IMR-90 (cell line): ENCODE measurements around the gene CRYBG2. TPM values are rescaled to one million over a fixed set of nuclear protein-coding genes. Genes with fewer than 3 reads are reported as not detected.

Experiments
- ATAC-seq: fragments of 200-7000 bp; cut with Tn5 transposase; 2 replicates; pipeline ENCODE4 v1.9.1; 2020; ENCODE audit warnings: low read depth, mild to moderate bottlenecking, moderate library complexity
- BruUV-seq: library from RNA; stranded (reverse); fragments of 400-500 nt; replicated peaks from 2 replicates; lab custom pipeline; 2021; lab: Mats Ljungman, UMichigan
- CTCF ChIA-PET: fragments of 300-600 bp; formaldehyde crosslinking; extraction: SDS; loops from one replicate; lab custom pipeline; 2021; ENCODE audit warnings: antibody characterized with exemption; lab: Yijun Ruan, JAX
- POLR2A ChIA-PET: fragments of 300-600 bp; sonication (Branson Sonifier 250); formaldehyde crosslinking; loops from one replicate; lab custom pipeline; 2022; ENCODE audit warnings: antibody characterized with exemption; ENCODE audit not compliant: unreplicated experiment; lab: Charles Lee
- DNase-seq: peaks from one replicate; pipeline ENCODE4 v3.0.0; 2013
- H2AFZ ChIP-seq: replicated peaks from 2 replicates; pipeline ENCODE3; 2013; ENCODE audit warnings: low read length, mild to moderate bottlenecking; ENCODE audit not compliant: poor library complexity
- H2AK5ac ChIP-seq: 2 replicates; pipeline ENCODE4 v1.6.1; 2013; ENCODE audit warnings: low read depth, low read length, inconsistent platforms
- H2AK9ac ChIP-seq: replicated peaks from 2 replicates; pipeline ENCODE3; 2013; ENCODE audit warnings: mild to moderate bottlenecking, low read depth, low read length, moderate library complexity; ENCODE audit not compliant: poor library complexity
- H2BK120ac ChIP-seq: 2 replicates; pipeline ENCODE4 v1.6.1; 2013; ENCODE audit warnings: low read depth, low read length, inconsistent platforms
- H2BK15ac ChIP-seq: 3 replicates; pipeline ENCODE4 v1.6.1; 2013; ENCODE audit warnings: low read depth, low read length, inconsistent platforms
- H2BK20ac ChIP-seq: 2 replicates; pipeline ENCODE4 v1.6.1; 2013; ENCODE audit warnings: low read depth, mild to moderate bottlenecking, inconsistent platforms, low read length, moderate library complexity
- H2BK5ac ChIP-seq: 2 replicates; pipeline ENCODE4 v1.6.1; 2013; ENCODE audit warnings: mild to moderate bottlenecking, low read depth, low read length, inconsistent platforms; ENCODE audit not compliant: poor library complexity, severe bottlenecking
- H3K14ac ChIP-seq: replicated peaks from 2 replicates; pipeline ENCODE4 v1.6.1; 2013; ENCODE audit warnings: low read depth, low read length, inconsistent platforms
- H3K18ac ChIP-seq: 2 replicates; pipeline ENCODE4 v1.6.1; 2013; ENCODE audit warnings: low read depth, low read length, control low read depth
- H3K23ac ChIP-seq: 2 replicates; pipeline ENCODE4 v1.6.1; 2013; ENCODE audit warnings: low read depth, low read length, inconsistent platforms
- H3K27ac ChIP-seq: 2 replicates; pipeline ENCODE4 v1.5.1; 2013; ENCODE audit warnings: mild to moderate bottlenecking, control low read depth, low read length; ENCODE audit not compliant: insufficient read depth
- H3K27me3 ChIP-seq: 2 replicates; pipeline ENCODE4 v1.6.1; 2013; ENCODE audit warnings: low read length; ENCODE audit not compliant: control insufficient read depth, insufficient read depth
- H3K36me3 ChIP-seq: 2 replicates; pipeline ENCODE4 v1.6.1; 2013; ENCODE audit warnings: low read length, mixed read lengths; ENCODE audit not compliant: control insufficient read depth, insufficient read depth
- H3K4ac ChIP-seq: 2 replicates; pipeline ENCODE4 v1.6.1; 2013; ENCODE audit warnings: low read depth, low read length, inconsistent platforms
- H3K4me1 ChIP-seq: 2 replicates; pipeline ENCODE4 v1.6.1; 2013; ENCODE audit warnings: low read length, mixed read lengths; ENCODE audit not compliant: control insufficient read depth, insufficient read depth
- H3K4me2 ChIP-seq: 2 replicates; pipeline ENCODE4 v1.6.1; 2013; ENCODE audit warnings: low read depth, mild to moderate bottlenecking, control low read depth, low read length, moderate library complexity
- H3K4me3 ChIP-seq: 2 replicates; pipeline ENCODE4 v1.5.1; 2013; ENCODE audit warnings: low read depth, mild to moderate bottlenecking, control low read depth, low read length, moderate library complexity; ENCODE audit not compliant: insufficient read depth
- H3K56ac ChIP-seq: 2 replicates; pipeline ENCODE4 v1.6.1; 2013; ENCODE audit warnings: low read length, inconsistent platforms; ENCODE audit not compliant: insufficient read depth; ENCODE audit errors: extremely low read depth
- H3K79me1 ChIP-seq, 2 experiments: 2 replicates each; pipeline ENCODE4 v1.6.1; 2013; ENCODE audit warnings: low read length in 2 of 2, inconsistent platforms in 1 of 2, low read depth in 1 of 2
- H3K9ac ChIP-seq: 2 replicates; pipeline ENCODE4 v1.6.1; 2013; ENCODE audit warnings: low read depth, low read length, control low read depth
- H3K9me1 ChIP-seq: 2 replicates; pipeline ENCODE4 v1.6.1; 2013; ENCODE audit warnings: low read length, inconsistent platforms; ENCODE audit not compliant: insufficient read depth
- H3K9me3 ChIP-seq: 2 replicates; pipeline ENCODE4 v1.6.1; 2013; ENCODE audit warnings: low read length; ENCODE audit not compliant: control insufficient read depth, insufficient read depth
- H4K20me1 ChIP-seq: 2 replicates; pipeline ENCODE4 v1.6.1; 2013; ENCODE audit warnings: low read length, inconsistent platforms; ENCODE audit not compliant: insufficient read depth
- H4K5ac ChIP-seq: 2 replicates; pipeline ENCODE4 v1.6.1; 2013; ENCODE audit warnings: mild to moderate bottlenecking, low read depth, low read length, control low read depth
- H4K8ac ChIP-seq, 2 experiments: 2 replicates each; pipeline ENCODE4 v1.6.1; 2013; ENCODE audit warnings: low read depth in 2 of 2, low read length in 2 of 2, control low read depth in 1 of 2, inconsistent platforms in 1 of 2
- H4K91ac ChIP-seq: 2 replicates; pipeline ENCODE4 v1.6.1; 2013; ENCODE audit warnings: low read depth, low read length, inconsistent platforms; ENCODE audit not compliant: insufficient read depth
- BHLHE40 ChIP-seq: fragments of 150-350 bp; IDR thresholded peaks from 2 replicates; pipeline ENCODE4 v1.6.1; 2016; ENCODE audit warnings: mild to moderate bottlenecking, low read depth, low read length
- CEBPB ChIP-seq: IDR thresholded peaks from 2 replicates; pipeline ENCODE4 v1.6.1; 2012; ENCODE audit warnings: low read depth, low read length, improper control_type of control experiment
- CHD1 ChIP-seq: IDR thresholded peaks from 2 replicates; pipeline ENCODE4 v1.6.1; 2012; ENCODE audit warnings: low read depth, low read length, improper control_type of control experiment
- FOS ChIP-seq: fragments of 150-350 bp; IDR thresholded peaks from 2 replicates; pipeline ENCODE4 v1.6.1; 2016; ENCODE audit warnings: low read depth, low read length
- MAFK ChIP-seq: IDR thresholded peaks from 2 replicates; pipeline ENCODE4 v1.6.1; 2012; ENCODE audit warnings: low read depth, low read length, improper control_type of control experiment
- MAZ ChIP-seq: IDR thresholded peaks from 2 replicates; pipeline ENCODE4 v1.6.1; 2012; ENCODE audit warnings: low read depth, mild to moderate bottlenecking, low read length, improper control_type of control experiment, moderate library complexity, borderline replicate concordance
- NFE2L2 ChIP-seq: fragments of 150-350 bp; IDR thresholded peaks from 2 replicates; pipeline ENCODE4 v1.6.1; 2016; ENCODE audit warnings: low read depth, mild to moderate bottlenecking, low read length
- POLR2A ChIP-seq: IDR thresholded peaks from 2 replicates; pipeline ENCODE4 v1.6.1; 2012; ENCODE audit warnings: mild to moderate bottlenecking, low read depth, low read length
- RAD21 ChIP-seq: IDR thresholded peaks from 2 replicates; pipeline ENCODE4 v1.6.1; 2012; ENCODE audit warnings: low read length, improper control_type of control experiment
- RCOR1 ChIP-seq: IDR thresholded peaks from 2 replicates; pipeline ENCODE4 v1.6.1; 2012; ENCODE audit warnings: mild to moderate bottlenecking, low read length, improper control_type of control experiment; ENCODE audit not compliant: insufficient replicate concordance
- RFX5 ChIP-seq: IDR thresholded peaks from 2 replicates; pipeline ENCODE4 v1.8.0; 2012; ENCODE audit warnings: low read depth, mild to moderate bottlenecking, low read length, moderate library complexity
- SMC3 ChIP-seq: fragments of 150-350 bp; IDR thresholded peaks from 2 replicates; pipeline ENCODE4 v1.6.1; 2016; ENCODE audit warnings: low read depth, mild to moderate bottlenecking, antibody characterized with exemption, low read length, moderate library complexity
- USF2 ChIP-seq: fragments of 150-350 bp; IDR thresholded peaks from 2 replicates; pipeline ENCODE4 v1.6.1; 2017; ENCODE audit warnings: mild to moderate bottlenecking, antibody characterized with exemption, low read length, low read depth
- WGBS, 2 experiments: methylation state at CpG; one replicate each; pipeline versions ENCODE4 v1.1.5 to v1.1.7; 2013; ENCODE audit warnings: missing lambda C conversion rate in 2 of 2; ENCODE audit not compliant: insufficient read length in 1 of 2; ENCODE audit errors: extremely low coverage in 2 of 2; 5-methylcytosine and 5-hydroxymethylcytosine counted together
- dilution Hi-C: fragments of 300-500 bp; cut with HindIII; formaldehyde crosslinking; loops from one replicate; pipeline ENCODE4 v1.14.3; 2018; ENCODE audit warnings: low sequenced_read_pairs; ENCODE audit not compliant: unreplicated experiment
- in situ Hi-C: fragments of 300-500 bp; cut with MboI; formaldehyde crosslinking; loops from 3 replicates; pipeline ENCODE4 v1.14.3; 2019; ENCODE audit warnings: low sequenced_read_pairs, inconsistent platforms, mixed read lengths
- intact Hi-C: fragments of 100-400 bp; cut with micrococcal nuclease; formaldehyde crosslinking; loops from 2 replicates; pipeline ENCODE4 v1.10.0; 2022
- polyA plus RNA-seq, 3 experiments: library from polyadenylated mRNA; depleted of rRNA; stranded (reverse); fragments of >200 nt; gene quantifications; 2 replicates each; pipeline ENCODE4 v1.2.3, GENCODE V29; 2012; ENCODE audit warnings: low replicate concordance in 1 of 3
- total RNA-seq: library from RNA; depleted of rRNA; stranded (reverse); fragments of >200 nt; gene quantifications from 2 replicates; pipeline ENCODE4 v1.2.3, GENCODE V29; 2012
- TF ChIP-seq, protein P1 (sequence below): fragments of 150-350 bp; IDR thresholded peaks from 2 replicates; pipeline ENCODE4 v1.6.1; 2016; ENCODE audit warnings: low read depth, mild to moderate bottlenecking, low read length, moderate library complexity, borderline replicate concordance
- TF ChIP-seq, protein P2 (sequence below): conservative IDR thresholded peaks from 2 replicates; pipeline ENCODE4 v1.5.1; 2012; ENCODE audit warnings: mild to moderate bottlenecking, low read depth, low read length, improper control_type of control experiment

Gene CRYBG2
- total and polyA plus RNA-seq, 2 of the 4 experiments (the other 2 are of a cell fraction), result not detected

GRCh38 chr1:26317612-26318337 lies 36.2 kb downstream of the CRYBG2 start, which contains the start of gene CD52:
Gene CD52 (plus strand): TSS chr1:26317958. CDS start chr1:26318018, 60 bp downstream.
- dilution Hi-C loops (no loop called here), intact Hi-C loops (no loop called here), in situ Hi-C loops (no loop called here)
- H3K9ac ChIP-seq, result no peak within 1 kb of the TSS
- H3K4me2 ChIP-seq, result no peak within 1 kb of the TSS
- ATAC-seq, result no peak
- no peak within 1 kb of the TSS for H4K91ac ChIP-seq
- H3K79me1 ChIP-seq, result no peaks in the 10 kb centered on the region
- no peak within 1 kb of the TSS for H3K4me3 ChIP-seq
- no peaks in the 10 kb centered on the region for H3K9me3 ChIP-seq
- H3K27me3 ChIP-seq, result peaks cover 4% of the 10 kb centered on the region; the same call in 1 of the 2 replicates
- H4K8ac ChIP-seq, result no peak within 1 kb of the TSS
- no peak within 1 kb of the TSS for H4K5ac ChIP-seq
- no peak within 1 kb of the TSS for H3K4ac ChIP-seq
- DNase-seq, result no peak
- no peak within 1 kb of the TSS for H3K18ac ChIP-seq
- H3K23ac ChIP-seq, result no peak within 1 kb of the TSS
- H2BK15ac ChIP-seq, result no peak within 1 kb of the TSS
- ChIA-PET POLR2A (no interaction called here), CTCF (interaction anchor here (1.9 kb wide), 1 partner anchor 39 kb away, joined by 5 read pairs; no protein-coding TSS in a partner anchor)
- H2AK5ac ChIP-seq, result peak within 1 kb of the TSS; percentile 30; the same call in 1 of the 2 replicates
- H3K56ac ChIP-seq, result no peak within 1 kb of the TSS
- WGBS, 2 experiments, result 44% methylated on average over 3 of the region's 12 CpGs; no CpG with 5 or more reads in 1 of the 2 experiments
- no peak within 1 kb of the TSS for H3K14ac ChIP-seq
- no TSS peak for BruUV-seq
- H2BK5ac ChIP-seq, result no peak within 1 kb of the TSS
- H3K9me1 ChIP-seq, result no peaks in the 10 kb centered on the region
- no peaks in the 10 kb centered on the region for H4K20me1 ChIP-seq
- H2BK120ac ChIP-seq, result no peak within 1 kb of the TSS
- H3K4me1 ChIP-seq, result peaks cover 5% of the 10 kb centered on the region
- H2AFZ ChIP-seq, result peak within 1 kb of the TSS; percentile 63
- H2BK20ac ChIP-seq, result no peak within 1 kb of the TSS
- no peak within 1 kb of the TSS for H3K27ac ChIP-seq
- no peak within 1 kb of the TSS for H2AK9ac ChIP-seq
- H3K36me3 ChIP-seq, result no peaks in the 10 kb centered on the region
- TF ChIP-seq FOS (no peak), BHLHE40 (no peak), POLR2A (no peak), CHD1 (no peak), SMC3 (no peak), RAD21 (no peak), RCOR1 (no peak), USF2 (no peak), MAFK (no peak), MAZ (no peak), RFX5 (no peak), CEBPB (no peak), NFE2L2 (no peak)
- TF ChIP-seq, protein P1, sequence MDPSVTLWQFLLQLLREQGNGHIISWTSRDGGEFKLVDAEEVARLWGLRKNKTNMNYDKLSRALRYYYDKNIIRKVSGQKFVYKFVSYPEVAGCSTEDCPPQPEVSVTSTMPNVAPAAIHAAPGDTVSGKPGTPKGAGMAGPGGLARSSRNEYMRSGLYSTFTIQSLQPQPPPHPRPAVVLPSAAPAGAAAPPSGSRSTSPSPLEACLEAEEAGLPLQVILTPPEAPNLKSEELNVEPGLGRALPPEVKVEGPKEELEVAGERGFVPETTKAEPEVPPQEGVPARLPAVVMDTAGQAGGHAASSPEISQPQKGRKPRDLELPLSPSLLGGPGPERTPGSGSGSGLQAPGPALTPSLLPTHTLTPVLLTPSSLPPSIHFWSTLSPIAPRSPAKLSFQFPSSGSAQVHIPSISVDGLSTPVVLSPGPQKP, result no peak
- TF ChIP-seq, protein P2, sequence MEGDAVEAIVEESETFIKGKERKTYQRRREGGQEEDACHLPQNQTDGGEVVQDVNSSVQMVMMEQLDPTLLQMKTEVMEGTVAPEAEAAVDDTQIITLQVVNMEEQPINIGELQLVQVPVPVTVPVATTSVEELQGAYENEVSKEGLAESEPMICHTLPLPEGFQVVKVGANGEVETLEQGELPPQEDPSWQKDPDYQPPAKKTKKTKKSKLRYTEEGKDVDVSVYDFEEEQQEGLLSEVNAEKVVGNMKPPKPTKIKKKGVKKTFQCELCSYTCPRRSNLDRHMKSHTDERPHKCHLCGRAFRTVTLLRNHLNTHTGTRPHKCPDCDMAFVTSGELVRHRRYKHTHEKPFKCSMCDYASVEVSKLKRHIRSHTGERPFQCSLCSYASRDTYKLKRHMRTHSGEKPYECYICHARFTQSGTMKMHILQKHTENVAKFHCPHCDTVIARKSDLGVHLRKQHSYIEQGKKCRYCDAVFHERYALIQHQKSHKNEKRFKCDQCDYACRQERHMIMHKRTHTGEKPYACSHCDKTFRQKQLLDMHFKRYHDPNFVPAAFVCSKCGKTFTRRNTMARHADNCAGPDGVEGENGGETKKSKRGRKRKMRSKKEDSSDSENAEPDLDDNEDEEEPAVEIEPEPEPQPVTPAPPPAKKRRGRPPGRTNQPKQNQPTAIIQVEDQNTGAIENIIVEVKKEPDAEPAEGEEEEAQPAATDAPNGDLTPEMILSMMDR, result no peak
